GM19193 (cell line): ENCODE results near the gene DMD.

Experiments used
- POLR2A ChIP-seq: IDR thresholded peaks from 4 replicates; pipeline ENCODE4 v1.6.1; 2011; ENCODE audit not compliant: insufficient read depth, insufficient read length; ENCODE audit errors: extremely low read depth

Gene DMD

DNA sequence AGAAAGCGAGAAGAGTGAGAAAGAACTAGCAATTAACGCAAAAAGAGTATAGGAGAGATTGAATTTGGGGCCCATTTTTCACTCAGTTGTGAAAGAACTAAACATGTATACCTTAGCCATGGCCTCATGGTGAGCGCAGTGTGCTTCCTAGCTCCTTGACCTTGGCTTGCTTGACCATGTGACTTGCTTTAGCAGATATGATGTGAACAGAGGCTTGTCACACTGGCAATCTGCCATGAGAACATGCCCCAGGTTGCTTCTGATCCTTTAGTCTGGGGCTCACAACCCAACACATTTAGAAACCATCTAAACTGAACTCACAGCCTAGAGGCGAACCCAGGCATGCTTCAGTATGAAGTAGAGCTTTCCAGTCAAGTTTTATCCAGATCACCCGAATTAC, 1879.4 kb downstream of the DMD start:
- no peak for TF ChIP-seq POLR2A

DNA sequence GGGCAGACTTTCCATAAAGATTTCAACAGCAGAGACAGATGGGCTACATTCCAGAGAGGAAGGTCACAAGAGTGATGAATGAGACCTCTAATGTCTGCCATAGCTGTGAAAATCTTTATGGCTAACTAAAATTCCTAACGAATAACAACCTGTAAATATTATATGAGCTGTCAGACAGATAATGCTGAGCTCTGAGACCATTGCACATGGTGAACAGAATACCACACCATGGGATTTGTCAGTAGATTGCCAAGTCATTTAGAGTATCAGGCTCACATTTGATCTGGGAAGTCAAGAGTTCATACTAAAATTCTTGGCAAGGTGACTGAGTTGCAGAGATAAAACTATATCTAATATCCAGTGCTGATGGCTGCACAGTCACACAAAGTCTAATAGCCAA, 1880.3 kb downstream of the DMD start:
- TF ChIP-seq POLR2A = no peak

DNA sequence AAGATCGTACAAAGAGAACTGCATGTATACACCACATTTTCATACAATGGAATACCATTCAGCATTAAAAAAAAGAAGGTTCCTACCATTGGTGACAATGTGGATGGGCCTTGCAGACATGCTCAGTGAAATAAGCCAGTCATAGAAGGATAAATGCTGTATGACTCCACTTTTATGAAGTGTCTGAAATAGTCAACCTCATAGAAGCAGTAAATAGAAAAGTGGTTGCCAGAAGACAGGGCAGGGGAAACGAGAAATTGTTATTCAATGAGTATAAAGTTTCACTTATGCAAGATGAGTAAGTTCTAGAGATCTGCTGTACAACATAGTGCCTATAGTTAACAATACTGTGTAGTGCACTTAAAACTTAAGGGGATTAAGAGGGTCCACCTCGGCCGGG, 1882.1 kb downstream of the DMD start:
- no peak for TF ChIP-seq POLR2A

DNA sequence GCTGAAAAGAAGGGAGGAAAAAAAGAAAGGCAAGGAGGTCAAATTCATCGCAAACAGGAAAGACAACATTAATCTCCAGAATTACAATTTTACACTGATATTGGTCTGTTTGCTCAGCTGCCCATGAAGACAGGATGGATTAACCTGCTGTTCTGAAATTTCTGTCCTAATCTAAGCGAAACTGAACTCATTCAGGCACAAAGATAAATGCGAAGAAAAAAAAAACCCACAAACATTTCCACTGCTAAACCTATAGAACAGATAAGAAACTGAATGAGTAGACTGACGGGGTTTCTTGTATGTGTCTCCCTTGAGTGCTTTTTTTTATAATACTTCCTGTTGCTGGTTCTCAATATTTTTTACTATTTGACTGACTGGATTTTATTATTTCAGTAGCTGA, 1887.7 kb downstream of the DMD start:
- TF ChIP-seq POLR2A = no peak

DNA sequence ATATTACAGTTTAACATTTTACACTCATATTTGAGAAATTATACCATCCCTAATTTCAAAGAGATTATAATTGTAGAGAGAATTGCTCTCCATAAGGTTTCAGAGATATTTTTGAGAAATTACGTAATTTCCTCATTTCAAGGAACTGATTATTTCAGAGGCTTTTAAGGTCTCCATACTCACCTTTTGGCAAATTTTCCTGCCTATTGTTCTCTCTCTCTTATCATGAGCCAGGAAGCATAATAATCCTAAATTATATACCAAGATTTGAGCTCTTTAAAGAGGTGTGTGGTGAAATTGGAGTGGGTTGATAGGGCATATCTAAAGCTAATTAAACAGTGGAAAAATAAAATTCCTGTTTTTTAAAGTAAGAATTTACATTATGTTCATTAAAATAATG, 1890.6 kb downstream of the DMD start:
- no peak for TF ChIP-seq POLR2A

DNA sequence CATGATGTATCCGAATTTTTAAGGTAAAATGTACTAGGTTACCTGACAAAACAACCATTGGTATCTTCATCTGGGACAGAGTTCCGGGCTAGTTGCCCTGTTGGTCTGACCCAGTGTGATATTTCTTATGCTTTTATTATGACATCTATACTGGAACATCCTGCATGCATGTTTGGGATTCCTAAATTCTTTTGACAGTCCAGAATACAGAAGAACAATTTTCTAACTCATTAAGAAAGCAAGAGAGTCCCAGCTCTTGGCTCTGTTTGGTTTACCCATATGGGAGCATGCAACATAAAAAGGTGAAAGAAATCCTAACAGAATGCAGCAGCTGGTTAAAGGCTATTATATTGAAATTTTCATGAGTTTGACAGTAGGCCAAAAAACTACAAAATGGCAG, 1891.8 kb downstream of the DMD start:
- TF ChIP-seq POLR2A = no peak

GRCh38 chrX:31318866-31319265, 1892.5 kb downstream of the DMD start:
- TF ChIP-seq POLR2A = no peak

DNA sequence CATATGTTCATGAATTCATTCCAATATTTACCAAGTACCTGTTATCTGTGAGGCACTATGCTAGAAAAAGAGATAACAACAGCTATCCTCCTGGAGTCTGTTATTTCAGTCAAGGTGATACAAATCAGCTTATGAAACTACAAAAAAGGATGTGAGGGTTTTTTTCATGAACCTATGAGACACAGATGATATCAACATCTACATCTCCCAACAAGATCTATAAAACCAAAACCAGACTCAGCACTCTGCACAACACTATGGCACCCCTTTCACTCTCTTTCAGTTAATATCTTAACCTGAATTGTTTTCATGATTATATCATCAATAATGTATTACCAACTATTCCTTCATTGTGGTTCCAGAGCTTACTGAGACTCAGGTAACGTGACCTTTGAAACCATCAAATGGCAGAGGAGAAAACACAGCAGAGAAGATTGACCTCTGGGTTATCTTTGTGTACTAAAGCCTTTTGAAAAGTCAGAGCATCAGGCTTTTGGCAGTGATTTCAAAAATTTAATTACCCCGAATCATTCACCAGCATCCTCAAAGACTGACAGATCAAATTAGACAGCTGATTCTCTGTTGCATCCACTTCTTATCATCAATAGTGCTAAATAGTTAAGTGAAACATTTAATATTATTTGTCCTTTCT, 1894.9 kb downstream of the DMD start:
- no peak for TF ChIP-seq POLR2A

DNA sequence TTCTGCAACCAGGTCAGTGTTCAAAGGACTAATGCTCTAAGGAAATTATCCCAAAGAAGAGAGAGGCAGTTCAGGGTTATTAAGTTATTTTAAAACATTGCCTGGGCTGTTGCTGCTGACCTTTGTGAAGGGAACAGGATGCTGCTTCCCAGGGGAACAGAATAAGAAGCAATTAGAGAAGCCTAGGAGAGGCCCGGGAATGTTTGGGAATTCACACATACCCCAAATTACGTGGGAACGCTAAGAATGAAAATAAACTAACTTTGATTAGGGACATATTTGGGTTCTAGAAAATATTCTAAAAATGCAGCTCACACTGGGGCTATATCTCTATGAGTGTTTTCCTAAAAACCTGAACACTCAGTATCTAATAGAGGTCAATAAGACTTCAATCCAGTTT, 1896.4 kb downstream of the DMD start:
- no peak for TF ChIP-seq POLR2A

DNA sequence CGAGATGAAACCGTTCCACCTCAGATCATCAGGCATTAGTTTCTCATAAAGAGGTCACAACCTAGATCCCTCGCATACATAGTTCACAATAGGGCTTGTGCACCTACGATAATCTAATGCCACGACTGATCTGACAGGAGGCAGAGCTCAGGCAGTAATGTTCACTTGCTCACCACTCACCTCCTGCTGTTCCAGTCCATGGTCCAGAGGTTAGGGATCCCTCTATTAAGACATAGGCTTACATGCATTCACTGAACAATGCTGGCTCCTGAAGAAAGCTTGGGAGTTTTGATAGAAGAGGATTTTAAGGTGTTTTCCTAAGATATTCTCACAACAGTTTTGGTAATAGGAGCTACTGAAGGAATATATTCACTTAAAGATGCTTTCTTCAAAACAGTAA, 1903.4 kb downstream of the DMD start:
- no peak for TF ChIP-seq POLR2A

- TF ChIP-seq POLR2A = no peak
Observed at GRCh38 chrX:31302573-31303075, 1908.7 kb downstream of the DMD start.

DNA sequence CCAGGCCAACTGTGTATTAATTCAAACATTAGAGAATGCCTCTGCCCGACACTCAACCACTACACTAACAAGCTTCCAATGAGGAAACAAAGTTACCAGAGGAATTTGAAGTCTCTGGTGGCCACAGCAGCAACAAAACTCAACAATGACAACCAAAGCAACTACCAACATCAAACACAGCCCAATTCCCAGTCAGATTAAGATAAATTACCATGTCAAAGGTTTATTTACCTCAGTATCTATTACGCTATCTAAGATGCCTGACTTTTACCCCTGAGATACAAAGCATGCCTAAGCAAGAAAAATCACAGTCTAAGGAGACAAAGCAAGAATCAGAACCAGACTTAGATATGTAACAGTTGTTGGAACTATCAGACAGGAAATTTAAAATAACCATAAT, 1909.4 kb downstream of the DMD start:
- TF ChIP-seq POLR2A = no peak

DNA sequence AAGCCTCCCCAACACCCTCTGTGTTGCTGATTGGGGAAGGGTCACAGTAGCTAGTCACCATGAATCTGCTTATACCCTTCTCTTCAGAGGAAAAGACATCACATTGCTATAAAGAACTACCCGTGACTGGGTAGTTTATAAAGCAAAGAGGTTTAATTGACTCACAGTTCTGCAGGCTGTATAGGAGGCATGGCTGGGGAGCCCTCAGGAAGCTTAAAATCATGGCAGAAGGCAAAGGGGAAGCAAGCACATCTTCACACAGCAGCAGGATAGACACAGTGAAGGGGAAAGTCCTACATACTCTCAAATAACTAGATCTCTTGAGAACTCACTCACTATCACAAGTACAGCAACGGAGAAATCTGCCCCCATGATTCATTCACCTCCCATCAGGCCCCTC, 1910.1 kb downstream of the DMD start:
- no peak for TF ChIP-seq POLR2A

DNA sequence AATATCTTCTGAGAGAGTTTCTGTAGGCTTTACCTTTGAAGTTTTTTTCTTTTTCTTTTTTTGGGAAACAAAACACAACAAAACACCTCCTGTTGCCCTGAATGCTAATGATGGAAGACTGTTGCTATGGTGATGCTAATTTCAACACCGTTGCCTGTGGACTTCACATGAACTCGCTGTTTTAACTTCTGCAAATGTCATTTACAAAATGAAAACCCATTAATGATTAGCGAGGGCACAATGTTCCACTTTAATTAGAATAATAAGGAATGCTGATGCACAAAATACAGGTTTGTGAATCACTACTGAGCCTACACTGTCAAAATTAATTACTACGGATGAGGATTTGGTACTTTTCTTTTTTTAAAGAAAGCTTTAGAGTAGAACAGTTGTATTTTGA, 1912.4 kb downstream of the DMD start:
- TF ChIP-seq POLR2A = no peak

DNA sequence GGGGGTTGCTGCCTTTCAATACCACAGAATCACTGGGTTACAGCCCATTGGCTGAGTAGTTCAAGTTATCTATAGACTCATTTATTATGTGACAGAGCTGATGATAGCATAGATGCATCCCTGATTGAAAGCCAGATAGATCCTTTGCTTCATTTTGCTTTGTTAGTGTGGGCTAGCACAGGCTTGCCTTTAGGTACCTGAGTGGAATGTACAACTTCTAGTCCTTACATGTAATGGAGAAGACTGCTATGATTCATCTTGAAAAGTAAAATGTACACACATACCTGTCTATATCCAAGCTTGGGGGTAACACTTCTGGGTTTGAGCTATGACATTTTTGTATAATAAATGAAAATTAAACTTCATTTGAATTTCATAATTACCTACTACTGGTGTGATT, 1913.5 kb downstream of the DMD start:
- TF ChIP-seq POLR2A = no peak

DNA sequence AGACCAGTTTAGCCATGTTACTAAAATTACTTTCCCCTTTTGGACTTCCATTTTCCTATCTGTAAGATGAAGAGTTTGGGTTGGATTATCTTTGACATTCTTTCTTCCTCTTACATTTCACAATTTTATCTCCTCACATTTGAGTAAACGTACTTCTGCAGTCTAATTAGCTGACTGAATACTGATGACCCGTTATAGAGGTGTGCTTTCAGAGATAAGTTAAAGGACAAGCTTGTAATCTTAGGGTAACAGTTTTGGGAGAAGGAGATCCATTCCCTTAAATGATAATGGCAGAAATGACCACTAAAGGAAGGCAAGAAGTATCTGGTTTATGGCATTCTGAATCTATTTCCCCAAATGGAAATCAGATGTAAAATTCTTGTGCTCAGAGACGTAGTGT, 1916.9 kb downstream of the DMD start:
- TF ChIP-seq POLR2A = no peak

- TF ChIP-seq POLR2A = no peak
Observed at GRCh38 chrX:31293409-31293808, 1917.9 kb downstream of the DMD start.
